K562 (cell line): ENCODE results near the gene SAMD3. TPM values are rescaled to one million over a fixed set of nuclear protein-coding genes. Genes with fewer than 3 reads are reported as not detected.

Source experiments
- ATAC-seq: fragments of 200-7000 bp; cut with Tn5 transposase; 3 replicates; pipeline ENCODE4 v1.9.1; 2020; ENCODE audit warnings: moderate library complexity
- BruUV-seq: library from RNA; stranded (reverse); fragments of 400-500 nt; replicated peaks from 2 replicates; lab custom pipeline; 2021; lab: Mats Ljungman, UMichigan
- CTCF ChIA-PET: fragments of 300-600 bp; formaldehyde crosslinking; extraction: SDS; loops from one replicate; lab custom pipeline; 2021; ENCODE audit warnings: low intra/inter-chr PET ratio; lab: Yijun Ruan, JAX
- POLR2A ChIA-PET: fragments of 300-600, 350-650 bp; sonication (Branson Sonifier 250); formaldehyde crosslinking; extraction: SDS; loops from one replicate; lab custom pipeline; 2021; ENCODE audit warnings: antibody characterized with exemption, inconsistent platforms; lab: Yijun Ruan, JAX
- DNase-seq, 4 experiments: peaks; one replicate each; pipeline versions ENCODE4 v3.0.0 to v3.0.0-alpha.2; 2011 to 2018; ENCODE audit warnings: low spot score in 3 of 4, mixed read lengths in 3 of 4; ENCODE audit errors: extremely low read depth in 1 of 4
- FAIRE-seq: peaks from 2 replicates; lab custom pipeline; 2011; peaks lifted over from hg19 to GRCh38; lab: Jason Lieb, UNC
- H2AFZ ChIP-seq: 2 replicates; pipeline ENCODE4 v1.6.0; 2011; ENCODE audit warnings: low read depth, low read length, control low read depth, inconsistent platforms
- H3K27ac ChIP-seq: fragments of 200-600 bp; 3 replicates; pipeline ENCODE4 v1.8.0; 2011; ENCODE audit warnings: low read depth, mild to moderate bottlenecking, control low read depth, inconsistent platforms, low read length, moderate library complexity, mixed read lengths; ENCODE audit errors: extremely low read depth
- H3K27me3 ChIP-seq, 2 experiments: fragments of 300-600 bp in 1 of 2; 2 replicates in 1 of 2; 3 replicates in 1 of 2; pipeline versions ENCODE4 v1.6.0 to v1.8.0; 2011; ENCODE audit warnings: inconsistent platforms in 2 of 2, low read length in 2 of 2, mild to moderate bottlenecking in 1 of 2, mixed read lengths in 1 of 2, moderate library complexity in 1 of 2; ENCODE audit not compliant: control insufficient read depth in 2 of 2, insufficient read depth in 2 of 2
- H3K36me3 ChIP-seq: fragments of 300-600 bp; 3 replicates; pipeline ENCODE4 v1.8.0; 2011; ENCODE audit warnings: mild to moderate bottlenecking, low read length, inconsistent platforms; ENCODE audit not compliant: control insufficient read depth, insufficient read depth
- H3K4me1 ChIP-seq, 2 experiments: fragments of 200-600 bp in 1 of 2; replicated peaks in 1 of 2; 2 replicates in 1 of 2; 3 replicates in 1 of 2; pipeline versions ENCODE4 v1.5.1 to v1.8.0; 2011; ENCODE audit warnings: inconsistent platforms in 2 of 2, low read length in 2 of 2, mild to moderate bottlenecking in 1 of 2, mixed read lengths in 1 of 2, moderate library complexity in 1 of 2; ENCODE audit not compliant: control insufficient read depth in 2 of 2, insufficient read depth in 2 of 2
- H3K4me2 ChIP-seq: 2 replicates; pipeline ENCODE4 v1.6.1; 2011; ENCODE audit warnings: low read length, control low read depth, inconsistent platforms, mixed read lengths; ENCODE audit not compliant: insufficient read depth
- H3K4me3 ChIP-seq: fragments of 200-600 bp; sonication (generic), shearing (Covaris generic); 2 replicates; pipeline ENCODE4 v1.5.1; 2016; ENCODE audit warnings: control low read depth, inconsistent platforms
- H3K79me2 ChIP-seq: fragments of 200-600 bp; 3 replicates; pipeline ENCODE4 v1.8.0; 2011; ENCODE audit warnings: low read length, inconsistent platforms; ENCODE audit not compliant: control insufficient read depth, insufficient read depth
- H3K9ac ChIP-seq, 2 experiments: 2 replicates each; pipeline versions ENCODE4 v1.6.0 to v1.6.1; 2011; ENCODE audit warnings: low read depth in 2 of 2, low read length in 2 of 2, control low read depth in 1 of 2, inconsistent platforms in 1 of 2, mild to moderate bottlenecking in 1 of 2, mixed read lengths in 1 of 2; ENCODE audit not compliant: insufficient read depth in 1 of 2
- H3K9me1 ChIP-seq: one replicate; pipeline ENCODE4 v1.6.0; 2011; ENCODE audit warnings: inconsistent platforms, mild to moderate bottlenecking, low read length, moderate library complexity; ENCODE audit not compliant: control insufficient read depth, insufficient read depth
- H3K9me3 ChIP-seq: replicated peaks from 2 replicates; pipeline ENCODE4 v1.5.1; 2011; ENCODE audit warnings: low read depth, low read length, inconsistent platforms; ENCODE audit not compliant: control insufficient read depth, insufficient read depth
- H4K20me1 ChIP-seq: replicated peaks from 2 replicates; pipeline ENCODE4 v1.6.1; 2011; ENCODE audit warnings: low read length, inconsistent platforms, mixed read lengths; ENCODE audit not compliant: control insufficient read depth, insufficient read depth
- CBFA2T2 ChIP-seq: fragments of 450-650 bp; conservative IDR thresholded peaks from 2 replicates; pipeline ENCODE4 v1.6.1; 2017; ENCODE audit warnings: mild to moderate bottlenecking
- EP300 ChIP-seq: IDR thresholded peaks from 2 replicates; pipeline ENCODE4 v1.6.1; 2012; ENCODE audit warnings: low read length, improper control_type of control experiment
- HNRNPLL ChIP-seq: fragments of 200-400 bp; formaldehyde crosslinking; IDR thresholded peaks from 2 replicates; pipeline ENCODE4 v1.6.1; 2017; ENCODE audit warnings: low read length, low read depth, mild to moderate bottlenecking; ENCODE audit not compliant: poor library complexity, severe bottlenecking
- KDM5B ChIP-seq: fragments of 200-600 bp; sonication (generic); IDR thresholded peaks from 2 replicates; pipeline ENCODE4 v1.6.1; 2012; ENCODE audit warnings: low read depth, mild to moderate bottlenecking, moderate library complexity, low read length, control low read depth, inconsistent platforms; ENCODE audit not compliant: insufficient replicate concordance
- KHSRP ChIP-seq: fragments of 450-650 bp; IDR thresholded peaks from 2 replicates; pipeline ENCODE4 v1.6.1; 2017
- MXI1 ChIP-seq: IDR thresholded peaks from 2 replicates; pipeline ENCODE4 v1.6.1; 2011; ENCODE audit warnings: low read depth, mild to moderate bottlenecking, improper control_type of control experiment, low read length
- PCBP2 ChIP-seq: fragments of 200-400 bp; formaldehyde crosslinking; IDR thresholded peaks from 2 replicates; pipeline ENCODE4 v1.6.1; 2018; ENCODE audit warnings: low read length, low read depth, mild to moderate bottlenecking, moderate library complexity; ENCODE audit not compliant: poor library complexity, severe bottlenecking
- SNRNP70 ChIP-seq: fragments of 200-400 bp; formaldehyde crosslinking; optimal IDR thresholded peaks from 2 replicates; pipeline ENCODE3; 2017; ENCODE audit warnings: low read depth, low read length
- TEAD2 ChIP-seq: fragments of 450-650 bp; IDR thresholded peaks from 2 replicates; pipeline ENCODE4 v1.6.1; 2016; ENCODE audit warnings: missing genetic modification characterization, control low read depth, missing compliant biosample characterization
- ZC3H8 ChIP-seq: fragments of 450-650 bp; IDR thresholded peaks from 2 replicates; pipeline ENCODE4 v1.6.1; 2017
- ZNF143 ChIP-seq: sonication (generic); formaldehyde crosslinking; IDR thresholded peaks from 2 replicates; pipeline ENCODE4 v1.9.0; 2022; ENCODE audit warnings: mild to moderate bottlenecking, missing genetic modification reagents
- ZNF3 ChIP-seq: fragments of 250-450 bp; sonication (Bioruptor Pico); IDR thresholded peaks from 2 replicates; pipeline ENCODE4 v1.5.0; 2021; ENCODE audit warnings: mild to moderate bottlenecking, moderate library complexity
- ZNF551 ChIP-seq: fragments of 250-450 bp; sonication (Bioruptor Pico); IDR thresholded peaks from 2 replicates; pipeline ENCODE4 v1.5.0; 2021; ENCODE audit warnings: mild to moderate bottlenecking, moderate library complexity
- ZNF57 ChIP-seq: fragments of 450-650 bp; formaldehyde crosslinking; IDR thresholded peaks from 2 replicates; pipeline ENCODE4 v1.4.0; 2020; ENCODE audit warnings: mild to moderate bottlenecking, moderate library complexity
- WGBS: fragments of 100-300 bp; shearing (Covaris generic); methylation state at CpG from one replicate; pipeline ENCODE4 v1.1.6; 2016; ENCODE audit warnings: low coverage, mixed read lengths; ENCODE audit not compliant: insufficient coverage; ENCODE audit errors: missing lambda C conversion rate; 5-methylcytosine and 5-hydroxymethylcytosine counted together
- in situ Hi-C: fragments of 300-500 bp; cut with MboI; formaldehyde crosslinking; loops from 4 replicates; pipeline ENCODE4 v1.15.0; 2018; ENCODE audit warnings: inconsistent platforms, mixed read lengths
- intact Hi-C: fragments of 100-400 bp; cut with micrococcal nuclease; formaldehyde crosslinking; loops from 2 replicates; pipeline ENCODE4 v1.14.2; 2022
- polyA plus RNA-seq, 8 experiments: library from polyadenylated mRNA; depleted of rRNA in 4 of 8; stranded (reverse) in 5 of 8; unstranded in 3 of 8; fragments of >200 nt; fragmentation: Nextera tagmentation in 2 of 8; fragmentation: Illumina TruSeq in 1 of 8; extraction: Ambion mirVana in 2 of 8; extraction: Trizol in 1 of 8; gene quantifications; 2 replicates each; pipeline versions ENCODE4 v1.2.1 to v1.2.3, GENCODE V29; 2011 to 2014; ENCODE audit warnings: inconsistent platforms in 1 of 8, missing spikeins in 1 of 8
- total RNA-seq, 7 experiments: library from RNA; depleted of rRNA in 6 of 7; stranded (reverse); fragments of >200 nt in 6 of 7; fragmentation: Illumina TruSeq in 2 of 7; extraction: Trizol in 2 of 7; gene quantifications; 2 replicates each; pipeline versions ENCODE4 v1.2.1 to v1.2.3, GENCODE V29; 2011 to 2021; ENCODE audit warnings: low replicate concordance in 1 of 7
- TF ChIP-seq, protein P1 (sequence below): fragments of 250-450 bp; sonication (Bioruptor Pico); IDR thresholded peaks from 2 replicates; pipeline ENCODE4 v1.4.0; 2020; ENCODE audit warnings: borderline replicate concordance
- TF ChIP-seq, protein P2 (sequence below): IDR thresholded peaks from 2 replicates; pipeline ENCODE4 v1.6.1; 2011; ENCODE audit not compliant: insufficient read length; ENCODE audit errors: extremely low read depth
- TF ChIP-seq, protein P3 (sequence below), 3 experiments: fragments of 200-800 bp in 1 of 3; fragments of 250-450 bp in 1 of 3; fragments of 450-650 bp in 1 of 3; sonication (Bioruptor Pico) in 1 of 3; sonication (Bioruptor generic) in 1 of 3; formaldehyde crosslinking in 1 of 3; IDR thresholded peaks; 2 replicates each; pipeline versions ENCODE4 v1.6.1 to v1.8.0; 2016 to 2022; ENCODE audit warnings: mild to moderate bottlenecking in 2 of 3, missing genetic modification characterization in 2 of 3, missing compliant biosample characterization in 1 of 3, moderate library complexity in 1 of 3

Gene SAMD3
- total and polyA plus RNA-seq, 9 of the 15 experiments (the other 6 are each of a cell fraction or from before 2014, with no cell fraction given): 0.03 to 0.21 (median 0.18) TPM; not detected in 5

DNA sequence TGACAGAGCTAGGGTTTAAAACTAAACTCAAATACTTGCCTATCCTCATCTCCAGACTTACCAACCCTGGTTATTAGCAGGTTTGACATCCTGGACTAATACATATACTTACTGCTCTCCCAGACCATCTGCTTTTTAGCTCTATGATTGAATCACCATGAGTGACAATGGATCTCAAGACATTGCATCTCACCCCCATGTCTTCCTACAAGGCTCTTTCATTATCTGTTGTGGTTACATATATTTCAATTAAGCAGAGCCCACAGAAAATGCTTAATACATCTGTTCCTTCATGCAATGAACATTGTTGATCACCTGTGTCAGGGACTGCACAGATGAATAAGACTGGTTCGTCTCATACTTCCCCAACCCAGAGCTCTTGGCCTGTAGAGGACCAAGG is 19.4 kb downstream of the SAMD3 start:
- no peaks in the 10 kb centered on the region for H3K27me3 ChIP-seq
- 27% methylated on average over 1 of the region's 1 CpG for WGBS
- H3K36me3 ChIP-seq: no peaks in the 10 kb centered on the region
- no peak for ATAC-seq
- peak overlapping the region; percentile 39; the same call in 1 of the 2 replicates for H3K4me2 ChIP-seq
- no peak overlapping the region for H3K9ac ChIP-seq
- no peaks in the 10 kb centered on the region for H4K20me1 ChIP-seq
- intact Hi-C loops: no loop called here
- H3K4me3 ChIP-seq: no peak overlapping the region
- H2AFZ ChIP-seq: peak overlapping the region; percentile 67
- H3K9me3 ChIP-seq: no peaks in the 10 kb centered on the region
- no peak overlapping the region; the same call in 2 of the 3 replicates for H3K27ac ChIP-seq
- CTCF ChIA-PET: no interaction called here
- peaks cover 11 to 53% of the 10 kb centered on the region in 2 experiments; a peak in 4 of 5 replicates for H3K4me1 ChIP-seq
- no TSS peak for BruUV-seq
- FAIRE-seq: no peak
- in situ Hi-C loops: no loop called here
- H3K9me1 ChIP-seq: no peaks in the 10 kb centered on the region
- H3K79me2 ChIP-seq: no peaks in the 10 kb centered on the region
- no peak for DNase-seq
- POLR2A ChIA-PET: interaction anchor here (1.6 to 2.4 kb wide), 3 partner anchors 9 to 16 kb away, joined by 4 to 7 read pairs (median 6); no protein-coding TSS in a partner anchor
- no peak for TF ChIP-seq ZNF551 (CRISPR knock-in tag)
- TF ChIP-seq CBFA2T2: no peak
- TF ChIP-seq, protein P1, sequence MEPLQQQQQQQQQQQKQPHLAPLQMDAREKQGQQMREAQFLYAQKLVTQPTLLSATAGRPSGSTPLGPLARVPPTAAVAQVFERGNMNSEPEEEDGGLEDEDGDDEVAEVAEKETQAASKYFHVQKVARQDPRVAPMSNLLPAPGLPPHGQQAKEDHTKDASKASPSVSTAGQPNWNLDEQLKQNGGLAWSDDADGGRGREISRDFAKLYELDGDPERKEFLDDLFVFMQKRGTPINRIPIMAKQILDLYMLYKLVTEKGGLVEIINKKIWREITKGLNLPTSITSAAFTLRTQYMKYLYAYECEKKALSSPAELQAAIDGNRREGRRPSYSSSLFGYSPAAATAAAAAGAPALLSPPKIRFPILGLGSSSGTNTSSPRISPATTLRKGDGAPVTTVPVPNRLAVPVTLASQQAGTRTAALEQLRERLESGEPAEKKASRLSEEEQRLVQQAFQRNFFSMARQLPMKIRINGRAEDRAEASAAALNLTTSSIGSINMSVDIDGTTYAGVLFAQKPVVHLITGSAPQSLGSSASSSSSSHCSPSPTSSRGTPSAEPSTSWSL (CRISPR knock-in tag): no peak
- TF ChIP-seq ZNF3 (CRISPR knock-in tag): no peak
- no peak for TF ChIP-seq TEAD2
- no peak for TF ChIP-seq EP300
- TF ChIP-seq, protein P2, sequence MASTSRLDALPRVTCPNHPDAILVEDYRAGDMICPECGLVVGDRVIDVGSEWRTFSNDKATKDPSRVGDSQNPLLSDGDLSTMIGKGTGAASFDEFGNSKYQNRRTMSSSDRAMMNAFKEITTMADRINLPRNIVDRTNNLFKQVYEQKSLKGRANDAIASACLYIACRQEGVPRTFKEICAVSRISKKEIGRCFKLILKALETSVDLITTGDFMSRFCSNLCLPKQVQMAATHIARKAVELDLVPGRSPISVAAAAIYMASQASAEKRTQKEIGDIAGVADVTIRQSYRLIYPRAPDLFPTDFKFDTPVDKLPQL: no peak
- no peak for TF ChIP-seq SNRNP70
- TF ChIP-seq KDM5B: no peak
- TF ChIP-seq, protein P3, sequence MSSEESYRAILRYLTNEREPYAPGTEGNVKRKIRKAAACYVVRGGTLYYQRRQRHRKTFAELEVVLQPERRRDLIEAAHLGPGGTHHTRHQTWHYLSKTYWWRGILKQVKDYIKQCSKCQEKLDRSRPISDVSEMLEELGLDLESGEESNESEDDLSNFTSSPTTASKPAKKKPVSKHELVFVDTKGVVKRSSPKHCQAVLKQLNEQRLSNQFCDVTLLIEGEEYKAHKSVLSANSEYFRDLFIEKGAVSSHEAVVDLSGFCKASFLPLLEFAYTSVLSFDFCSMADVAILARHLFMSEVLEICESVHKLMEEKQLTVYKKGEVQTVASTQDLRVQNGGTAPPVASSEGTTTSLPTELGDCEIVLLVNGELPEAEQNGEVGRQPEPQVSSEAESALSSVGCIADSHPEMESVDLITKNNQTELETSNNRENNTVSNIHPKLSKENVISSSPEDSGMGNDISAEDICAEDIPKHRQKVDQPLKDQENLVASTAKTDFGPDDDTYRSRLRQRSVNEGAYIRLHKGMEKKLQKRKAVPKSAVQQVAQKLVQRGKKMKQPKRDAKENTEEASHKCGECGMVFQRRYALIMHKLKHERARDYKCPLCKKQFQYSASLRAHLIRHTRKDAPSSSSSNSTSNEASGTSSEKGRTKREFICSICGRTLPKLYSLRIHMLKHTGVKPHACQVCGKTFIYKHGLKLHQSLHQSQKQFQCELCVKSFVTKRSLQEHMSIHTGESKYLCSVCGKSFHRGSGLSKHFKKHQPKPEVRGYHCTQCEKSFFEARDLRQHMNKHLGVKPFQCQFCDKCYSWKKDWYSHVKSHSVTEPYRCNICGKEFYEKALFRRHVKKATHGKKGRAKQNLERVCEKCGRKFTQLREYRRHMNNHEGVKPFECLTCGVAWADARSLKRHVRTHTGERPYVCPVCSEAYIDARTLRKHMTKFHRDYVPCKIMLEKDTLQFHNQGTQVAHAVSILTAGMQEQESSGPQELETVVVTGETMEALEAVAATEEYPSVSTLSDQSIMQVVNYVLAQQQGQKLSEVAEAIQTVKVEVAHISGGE (CRISPR knock-in tag; IDR thresholded peaks at IDR 0.05): no peak
- no peak for TF ChIP-seq KHSRP
- no peak for TF ChIP-seq HNRNPLL
- no peak for TF ChIP-seq ZC3H8
- no peak for TF ChIP-seq ZNF57 (CRISPR knock-in tag)
- no peak for TF ChIP-seq MXI1
- no peak for TF ChIP-seq PCBP2
- no peak for TF ChIP-seq ZNF143 (CRISPR knock-in tag)
